ENCODE results near the gene KRT76. TPM values are rescaled to one million over a fixed set of nuclear protein-coding genes. Genes with fewer than 3 reads are reported as not detected.
A peak's percentile ranks its signal among the peaks of the same experiment; 100 is the strongest.
"Not testable (repeated sequence)": the region's sequence is repeated elsewhere in the genome, so short reads cannot be mapped to it uniquely, and the experiment has no call there.

Gene KRT76
- total RNA-seq, 1 donor from 2014 or later: not detected

- DNase-seq (ENCODE audit: low spot score): no peak
Measured at GRCh38 chr12:52797529-52797894, 20.4 kb upstream of the KRT76 start.

DNA sequence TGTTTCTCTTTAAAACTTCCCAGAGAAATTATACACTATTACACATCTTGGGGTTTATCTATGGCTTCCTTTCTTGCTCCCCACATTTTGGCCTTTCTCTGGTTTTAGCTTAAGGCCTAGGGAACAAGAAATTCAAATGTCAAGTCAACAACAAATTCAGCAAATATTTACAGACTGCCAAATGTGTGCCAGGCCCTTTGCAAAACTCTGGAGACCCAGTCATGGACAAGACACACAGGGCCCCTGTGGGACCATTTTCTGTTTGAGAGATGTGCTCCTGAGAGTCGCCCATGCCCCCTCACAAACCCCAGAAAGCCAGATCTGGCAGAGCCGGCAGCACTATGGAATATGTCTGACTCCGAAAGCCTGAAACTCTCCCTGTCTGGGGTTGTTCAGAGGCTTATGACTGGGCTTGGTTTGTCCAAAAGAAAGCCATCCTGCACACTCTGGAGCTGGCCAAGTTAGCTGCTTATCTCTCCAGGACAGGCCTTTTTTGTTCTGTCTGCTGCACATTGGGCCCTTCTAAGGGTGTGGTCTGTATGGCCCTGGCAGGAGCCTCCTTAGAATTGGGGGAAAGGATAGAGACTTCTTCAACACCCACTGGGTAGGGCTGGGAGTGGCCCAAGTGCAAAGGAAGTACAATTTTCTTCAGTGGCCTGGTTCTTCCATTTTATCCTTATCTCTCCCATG, 19.8 kb upstream of the KRT76 start:
- DNase-seq (ENCODE audit: low spot score): no peak

- no peak for DNase-seq (ENCODE audit: low spot score)
Measured at GRCh38 chr12:52796429-52796794, 19.3 kb upstream of the KRT76 start.

DNA sequence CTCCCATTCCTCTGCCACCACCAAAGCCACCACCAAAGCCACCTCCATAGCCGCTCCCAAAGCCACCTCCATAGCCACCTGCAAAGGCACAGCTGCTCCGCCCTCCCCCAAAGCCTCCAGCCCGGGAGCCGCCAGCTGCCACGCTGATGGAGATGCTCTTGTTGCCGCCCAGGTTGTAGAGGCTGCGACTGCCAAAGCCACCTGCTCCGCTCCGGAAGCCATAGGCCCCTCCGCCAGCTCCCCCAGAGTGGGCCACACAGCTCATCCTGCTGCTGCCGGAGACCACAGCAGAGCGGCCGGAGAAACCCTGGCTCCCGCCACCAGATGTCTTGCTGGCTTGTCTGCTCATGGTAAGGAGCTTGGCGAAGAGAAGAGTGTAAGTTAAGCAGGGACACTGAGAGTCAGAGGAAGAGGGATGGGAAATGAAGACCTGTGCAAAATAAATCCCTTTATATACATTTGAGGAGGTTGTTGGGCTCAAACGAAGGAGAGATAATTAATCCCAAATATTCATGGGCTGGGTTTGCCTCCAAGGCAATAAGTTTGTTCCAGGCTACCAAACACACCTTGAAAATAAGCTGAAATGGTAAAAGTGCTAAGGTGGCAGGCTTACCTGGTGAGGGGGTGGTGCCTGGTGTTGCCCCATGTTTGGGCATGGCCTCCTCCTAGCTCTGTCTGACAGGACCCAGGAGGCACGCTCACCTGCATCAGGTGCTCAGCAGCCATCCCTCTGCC, 18.7 kb upstream of the KRT76 start, which contains the start of gene KRT3:
KRT3 (minus strand) TSS at position 424 of the 735 bp plus-strand sequence; CDS start at position 349, 75 bp downstream.
- DNase-seq (ENCODE audit: low spot score): no peak

DNA sequence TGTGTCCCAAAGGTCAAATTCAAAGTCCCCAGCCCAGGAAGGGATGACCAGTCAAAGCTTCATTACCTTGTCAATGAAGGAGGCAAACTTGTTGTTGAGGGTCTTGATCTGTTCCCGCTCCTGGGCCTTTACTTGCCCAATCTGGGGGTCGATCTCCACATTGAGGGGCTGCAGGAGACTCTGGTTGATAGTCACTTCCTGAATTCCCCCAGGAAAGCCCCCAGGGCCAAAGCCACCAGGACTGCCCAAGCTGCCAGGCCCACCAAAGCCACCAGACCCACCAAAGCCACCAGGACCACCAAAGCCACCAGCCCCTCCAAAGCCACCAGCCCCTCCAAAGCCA, 18.2 kb upstream of the KRT76 start:
- not testable (repeated sequence) for DNase-seq (ENCODE audit: low spot score)

GRCh38 chr12:52794479-52795331, 17.6 kb upstream of the KRT76 start:
- DNase-seq (ENCODE audit: low spot score): no peak

DNA sequence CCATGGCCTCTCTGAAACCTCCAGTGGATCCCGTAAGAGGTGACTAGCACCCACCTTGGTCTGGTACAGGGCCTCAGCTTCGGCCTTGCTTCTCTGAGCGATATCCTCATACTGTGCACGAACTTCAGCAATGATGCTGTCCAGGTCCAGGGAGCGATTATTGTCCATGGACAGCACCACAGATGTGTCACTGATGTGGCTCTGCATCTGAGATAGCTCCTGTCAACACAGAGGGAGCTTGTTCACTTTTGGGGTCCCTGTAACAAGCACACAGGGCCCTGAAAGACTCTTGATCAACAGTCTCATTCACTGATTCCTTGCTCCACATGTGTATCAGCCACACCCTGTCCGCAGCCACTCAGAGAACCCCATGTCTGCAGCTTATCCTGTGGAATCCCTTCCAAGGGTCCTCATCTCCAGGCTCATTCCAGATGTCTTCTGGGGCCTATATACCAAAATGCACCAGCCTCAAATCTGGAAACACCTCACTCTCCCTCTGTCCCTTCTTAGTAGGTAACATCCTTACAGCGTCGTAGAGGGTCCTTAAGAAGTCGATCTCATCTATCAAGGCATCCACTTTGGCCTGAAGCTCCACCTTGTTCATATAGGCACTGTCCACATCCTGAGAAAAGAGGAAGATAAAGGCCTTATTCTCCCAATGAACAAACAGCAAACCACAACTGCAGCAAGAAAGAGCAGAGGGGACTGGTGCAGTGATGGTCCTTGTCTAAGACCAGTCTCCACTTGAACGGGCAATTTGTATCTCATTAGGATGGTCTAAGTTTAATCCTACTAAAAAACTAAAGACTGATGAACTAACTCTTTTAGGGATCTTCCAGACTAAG, 15.3 kb upstream of the KRT76 start:
- DNase-seq (ENCODE audit: low spot score): no peak

DNA sequence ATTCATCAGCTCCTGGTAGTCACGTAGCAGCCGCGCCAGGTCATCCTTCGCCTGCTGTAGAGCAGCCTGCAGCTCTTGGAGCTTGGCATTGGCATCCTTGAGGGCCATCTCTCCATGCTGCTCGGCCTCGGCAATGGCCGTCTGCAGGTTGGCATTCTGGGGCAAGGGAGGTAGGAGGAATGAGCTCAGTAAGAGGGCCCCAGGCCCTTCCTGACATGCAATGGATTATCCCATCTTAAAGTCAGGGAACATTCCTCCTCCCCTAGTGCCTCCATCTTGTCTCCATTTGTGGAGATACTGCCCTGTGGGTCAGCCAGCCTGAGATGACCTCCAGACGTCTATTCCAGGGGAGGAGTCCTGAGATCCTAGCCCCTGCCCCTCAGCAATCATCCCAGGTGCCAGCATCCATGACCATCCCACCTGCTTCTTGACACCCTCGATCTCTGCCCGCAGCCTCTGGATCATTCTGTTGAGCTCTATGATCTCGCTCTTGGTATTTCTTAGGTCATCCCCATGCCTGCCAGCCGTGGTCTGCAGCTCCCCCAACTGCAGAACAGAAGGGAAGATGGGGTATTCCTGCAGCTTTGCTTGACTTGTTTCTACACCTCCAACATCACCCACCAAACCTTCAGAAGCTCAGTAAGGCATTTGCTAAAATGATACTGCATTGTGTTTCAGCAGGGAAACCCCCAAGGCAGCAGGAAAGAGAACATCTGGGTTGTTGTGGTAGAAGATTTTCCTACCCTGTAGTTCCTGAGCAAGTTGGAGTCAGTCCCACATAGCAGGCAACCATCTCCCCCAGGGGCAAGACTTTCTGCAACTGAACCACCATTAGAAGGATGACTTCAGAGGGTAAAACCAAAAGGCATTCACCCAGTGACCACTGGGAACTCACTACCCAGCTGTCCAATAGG, 14.4 kb upstream of the KRT76 start:
- DNase-seq (ENCODE audit: low spot score): no peak

GRCh38 chr12:52790427-52791270, 13.5 kb upstream of the KRT76 start:
- DNase-seq (ENCODE audit: low spot score): no peak

GRCh38 chr12:52789637-52790426, 12.7 kb upstream of the KRT76 start:
- peak; percentile 46 for DNase-seq (ENCODE audit: low spot score)

GRCh38 chr12:52788876-52789636, 11.9 kb upstream of the KRT76 start:
- DNase-seq (ENCODE audit: low spot score): no peak

DNA sequence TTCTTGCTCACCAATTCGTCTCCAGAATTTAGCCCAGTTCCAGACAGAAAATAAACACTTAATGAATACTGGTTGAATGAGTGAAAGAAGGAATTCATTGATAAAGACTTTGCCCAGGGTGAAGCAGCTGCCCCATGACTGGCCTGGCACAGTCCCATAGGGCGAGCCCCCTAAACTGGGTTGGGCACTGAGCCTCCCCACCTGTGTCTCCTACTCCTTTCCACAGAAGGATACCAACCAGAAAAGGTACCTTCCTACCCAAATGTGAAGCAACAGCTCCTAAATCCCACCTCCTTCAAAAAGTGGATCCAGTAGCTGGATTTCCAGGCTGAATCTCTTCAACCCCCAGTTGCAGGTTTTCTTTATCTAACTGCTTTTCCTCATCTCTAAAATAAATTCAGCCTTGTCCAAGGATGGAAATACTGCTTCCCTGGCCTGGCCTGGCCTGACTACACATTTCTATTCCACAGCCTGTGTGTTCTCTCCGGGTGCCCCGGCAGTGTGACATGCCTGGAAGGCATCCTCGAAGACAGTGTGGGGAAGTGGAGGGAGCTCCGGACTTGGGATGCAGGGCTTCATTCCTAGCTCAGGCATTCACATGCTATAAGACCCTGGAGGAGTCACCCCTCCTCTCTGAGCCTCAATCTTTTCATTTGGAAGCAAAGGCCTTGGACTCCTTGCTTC, 11.2 kb upstream of the KRT76 start:
- DNase-seq (ENCODE audit: low spot score): no peak

GRCh38 chr12:52787324-52788191, 10.4 kb upstream of the KRT76 start:
- DNase-seq (ENCODE audit: low spot score): no peak

- no peak for DNase-seq (ENCODE audit: low spot score)
Measured at GRCh38 chr12:52784909-52785308, 7.8 kb upstream of the KRT76 start.

GRCh38 chr12:52783563-52784316, 6.6 kb upstream of the KRT76 start:
- DNase-seq (ENCODE audit: low spot score): no peak

DNA sequence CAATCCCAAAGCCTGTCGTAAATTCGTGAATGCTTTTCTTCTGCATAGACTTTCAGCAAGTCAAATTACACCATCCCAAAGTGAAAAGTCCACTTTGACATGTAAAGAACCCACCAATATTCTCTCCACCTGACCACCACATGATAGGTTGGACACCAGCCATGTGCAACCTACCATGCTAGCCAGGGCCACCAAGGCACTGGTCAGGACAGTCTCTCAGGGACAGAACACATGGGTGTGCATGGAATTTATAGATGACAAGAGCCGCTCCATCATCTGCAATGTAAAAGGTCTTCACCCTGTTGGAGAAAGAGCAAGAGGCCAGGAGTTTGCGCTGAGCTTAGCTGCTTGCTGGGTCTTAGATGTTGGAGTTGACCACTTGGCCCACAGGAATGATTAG, 5.4 kb upstream of the KRT76 start:
- DNase-seq (ENCODE audit: low spot score): no peak
